Ishikawa (cell line): ENCODE results near the gene DMTF1.

ENCODE experiments used
- NFIC ChIP-seq: IDR thresholded peaks from 2 replicates; pipeline ENCODE4 v1.6.1; 2012
- RAD21 ChIP-seq: IDR thresholded peaks from 2 replicates; pipeline ENCODE4 v1.6.1; 2012; ENCODE audit warnings: low read depth
- TAF1 ChIP-seq: IDR thresholded peaks from 2 replicates; pipeline ENCODE4 v1.6.1; 2012; ENCODE audit warnings: low read depth, mild to moderate bottlenecking
- YY1 ChIP-seq: IDR thresholded peaks from 2 replicates; pipeline ENCODE4 v1.6.1; 2012; ENCODE audit warnings: low read depth
- TF ChIP-seq, protein P1 (sequence below): IDR thresholded peaks from 2 replicates; pipeline ENCODE4 v1.6.1; 2012
- TF ChIP-seq, protein P2 (sequence below): IDR thresholded peaks from 2 replicates; pipeline ENCODE4 v1.6.1; 2012; ENCODE audit warnings: low read depth, mild to moderate bottlenecking

DNA sequence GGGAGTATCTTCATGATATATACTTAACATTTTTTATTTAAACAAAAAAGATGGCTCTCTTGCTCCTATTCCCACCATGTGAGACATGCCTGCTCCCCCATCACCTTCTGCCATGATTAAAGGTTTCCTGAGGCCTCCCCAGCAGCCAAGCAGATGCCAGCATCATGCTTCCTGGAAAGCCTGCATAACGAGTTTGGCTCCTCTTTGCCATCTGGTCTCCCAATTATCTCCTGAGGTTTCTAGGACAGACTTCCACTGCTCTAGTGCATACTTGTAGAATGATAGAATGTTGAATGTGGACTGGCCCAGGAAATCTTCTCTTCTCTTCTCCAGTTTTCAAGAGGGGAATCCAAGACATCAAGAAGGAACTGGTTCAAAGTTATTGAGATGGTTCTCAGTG, 46.9 kb upstream of the DMTF1 start:
- TF ChIP-seq NFIC (no peak), RAD21 (no peak), TAF1 (no peak), YY1 (no peak)
- TF ChIP-seq, protein P1, sequence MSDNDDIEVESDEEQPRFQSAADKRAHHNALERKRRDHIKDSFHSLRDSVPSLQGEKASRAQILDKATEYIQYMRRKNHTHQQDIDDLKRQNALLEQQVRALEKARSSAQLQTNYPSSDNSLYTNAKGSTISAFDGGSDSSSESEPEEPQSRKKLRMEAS, result no peak
- TF ChIP-seq, protein P2, sequence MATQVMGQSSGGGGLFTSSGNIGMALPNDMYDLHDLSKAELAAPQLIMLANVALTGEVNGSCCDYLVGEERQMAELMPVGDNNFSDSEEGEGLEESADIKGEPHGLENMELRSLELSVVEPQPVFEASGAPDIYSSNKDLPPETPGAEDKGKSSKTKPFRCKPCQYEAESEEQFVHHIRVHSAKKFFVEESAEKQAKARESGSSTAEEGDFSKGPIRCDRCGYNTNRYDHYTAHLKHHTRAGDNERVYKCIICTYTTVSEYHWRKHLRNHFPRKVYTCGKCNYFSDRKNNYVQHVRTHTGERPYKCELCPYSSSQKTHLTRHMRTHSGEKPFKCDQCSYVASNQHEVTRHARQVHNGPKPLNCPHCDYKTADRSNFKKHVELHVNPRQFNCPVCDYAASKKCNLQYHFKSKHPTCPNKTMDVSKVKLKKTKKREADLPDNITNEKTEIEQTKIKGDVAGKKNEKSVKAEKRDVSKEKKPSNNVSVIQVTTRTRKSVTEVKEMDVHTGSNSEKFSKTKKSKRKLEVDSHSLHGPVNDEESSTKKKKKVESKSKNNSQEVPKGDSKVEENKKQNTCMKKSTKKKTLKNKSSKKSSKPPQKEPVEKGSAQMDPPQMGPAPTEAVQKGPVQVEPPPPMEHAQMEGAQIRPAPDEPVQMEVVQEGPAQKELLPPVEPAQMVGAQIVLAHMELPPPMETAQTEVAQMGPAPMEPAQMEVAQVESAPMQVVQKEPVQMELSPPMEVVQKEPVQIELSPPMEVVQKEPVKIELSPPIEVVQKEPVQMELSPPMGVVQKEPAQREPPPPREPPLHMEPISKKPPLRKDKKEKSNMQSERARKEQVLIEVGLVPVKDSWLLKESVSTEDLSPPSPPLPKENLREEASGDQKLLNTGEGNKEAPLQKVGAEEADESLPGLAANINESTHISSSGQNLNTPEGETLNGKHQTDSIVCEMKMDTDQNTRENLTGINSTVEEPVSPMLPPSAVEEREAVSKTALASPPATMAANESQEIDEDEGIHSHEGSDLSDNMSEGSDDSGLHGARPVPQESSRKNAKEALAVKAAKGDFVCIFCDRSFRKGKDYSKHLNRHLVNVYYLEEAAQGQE, result no peak
